Measurements from ENCODE around the gene CACNG8.

CACNG8 gene

GRCh38 chr19:53961523-53962356, 997 bp upstream of the CACNG8 start:
- DNase-seq (ENCODE audit: low read depth) = no peak

DNA sequence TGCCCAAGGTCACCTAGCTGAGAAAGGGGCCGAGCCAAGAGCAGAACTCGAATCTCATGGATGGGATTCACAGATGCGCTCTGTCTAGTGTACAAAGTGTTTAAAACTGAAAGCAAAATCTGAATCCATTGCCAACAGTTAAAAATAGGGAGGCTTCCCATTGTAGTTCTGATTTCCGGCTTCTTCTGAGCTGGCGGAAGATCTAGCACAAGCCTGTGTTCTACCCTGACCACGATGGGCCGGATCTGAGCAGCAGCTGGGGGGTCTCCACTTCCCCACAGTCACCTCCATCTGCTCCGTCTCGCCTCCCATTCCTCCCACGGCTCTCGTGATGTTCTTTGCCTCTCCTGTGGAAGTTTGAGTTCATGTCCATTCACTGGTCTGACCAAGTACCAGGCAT, 2.4 kb downstream of the CACNG8 start:
- DNase-seq (ENCODE audit: low read depth) = no peak

DNA sequence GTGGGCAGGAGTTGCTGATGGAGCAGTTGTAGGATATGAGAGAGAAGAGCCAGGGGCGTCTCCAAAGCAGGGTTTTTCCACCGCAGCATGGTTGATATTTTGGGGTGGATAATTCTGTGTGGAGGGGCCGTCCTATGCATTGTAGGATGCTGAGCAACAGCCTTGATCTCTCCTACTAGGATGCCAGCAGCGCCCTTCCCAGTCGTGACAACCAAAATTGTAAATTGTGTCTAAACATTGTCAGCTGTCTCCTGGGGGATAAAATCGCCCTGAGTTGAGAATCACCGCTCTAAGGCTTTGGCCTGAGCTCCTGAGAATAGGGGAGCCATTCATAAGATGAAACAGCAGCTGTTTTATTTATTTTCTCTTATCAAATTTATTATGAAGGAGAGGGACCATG, 4.2 kb downstream of the CACNG8 start:
- DNase-seq (ENCODE audit: low read depth) = no peak

- DNase-seq (ENCODE audit: low read depth) = no peak
Measured at GRCh38 chr19:53969366-53969765, 6.6 kb downstream of the CACNG8 start.

- no peak for DNase-seq (ENCODE audit: low read depth)
Measured at GRCh38 chr19:53971673-53972072, 8.9 kb downstream of the CACNG8 start.

DNA sequence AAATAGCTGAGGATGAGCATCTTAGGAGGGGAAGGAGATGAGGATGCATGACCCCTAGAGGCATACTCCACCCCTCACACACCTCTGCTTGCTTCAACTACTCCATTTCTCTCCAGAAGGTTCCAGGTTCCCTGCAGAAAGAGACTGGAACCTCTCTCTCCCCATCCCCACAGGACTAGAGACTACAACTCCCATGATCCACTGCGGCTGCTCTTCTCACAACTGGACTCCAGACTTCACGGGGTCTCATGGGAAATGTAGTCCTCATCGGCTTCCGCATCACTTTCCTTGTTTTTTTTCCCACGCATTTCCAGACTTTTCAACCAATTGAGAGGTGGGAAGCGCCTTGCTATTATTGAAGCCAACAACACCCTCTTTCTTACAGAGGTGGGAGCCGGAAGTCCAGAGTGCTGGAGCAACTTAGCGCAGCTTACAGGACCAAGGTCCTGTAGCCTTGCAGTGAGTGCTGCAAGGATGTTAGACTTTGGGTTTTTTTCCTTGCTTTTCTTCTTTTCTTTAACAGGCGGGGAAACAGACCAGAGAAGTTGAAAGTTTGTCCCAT, 14.8 kb downstream of the CACNG8 start:
- DNase-seq (ENCODE audit: low read depth) = no peak

GRCh38 chr19:53977991-53978731, 15.4 kb downstream of the CACNG8 start:
- DNase-seq (ENCODE audit: low read depth) = no peak

DNA sequence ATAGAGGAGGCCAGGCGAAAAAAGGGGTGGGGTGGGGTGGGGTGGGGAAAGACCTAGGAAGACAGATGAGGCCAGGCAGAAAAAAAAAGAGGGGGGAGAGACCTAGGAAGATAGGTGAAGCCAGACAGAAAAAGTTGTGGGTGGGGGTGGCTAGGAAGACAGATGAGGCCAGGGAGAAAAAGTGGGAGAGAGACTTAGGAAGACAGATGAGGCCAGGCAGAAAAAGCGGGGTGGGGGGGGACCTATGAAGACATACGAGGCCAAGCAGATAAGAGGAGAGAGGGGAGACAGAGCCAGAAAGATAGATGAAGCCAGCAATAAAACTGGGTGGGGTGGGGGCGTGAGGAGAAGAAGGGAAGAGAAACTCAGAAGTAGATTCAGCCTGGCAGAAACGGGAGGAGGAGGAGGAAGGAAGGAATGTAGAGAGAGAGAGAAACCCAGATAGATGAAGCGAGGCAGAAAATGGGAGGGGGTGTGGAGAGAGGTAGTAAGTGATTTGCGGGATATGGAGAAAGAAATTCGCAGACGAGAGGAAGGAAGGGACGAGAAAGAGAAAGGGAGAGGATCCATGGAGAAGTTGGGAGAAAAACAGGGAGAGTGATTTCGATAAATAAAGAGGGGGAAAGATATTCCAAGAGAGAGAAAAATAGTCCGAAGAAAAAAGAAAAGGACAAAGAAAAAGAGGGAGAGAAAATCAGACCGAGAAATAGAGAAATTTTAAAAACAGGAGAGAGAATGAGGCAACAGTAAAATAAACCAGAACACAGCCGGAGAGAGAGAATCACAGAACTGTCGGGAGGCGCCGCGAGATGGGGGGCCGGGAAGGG, 16.5 kb downstream of the CACNG8 start:
- DNase-seq (ENCODE audit: low read depth) = no peak

DNA sequence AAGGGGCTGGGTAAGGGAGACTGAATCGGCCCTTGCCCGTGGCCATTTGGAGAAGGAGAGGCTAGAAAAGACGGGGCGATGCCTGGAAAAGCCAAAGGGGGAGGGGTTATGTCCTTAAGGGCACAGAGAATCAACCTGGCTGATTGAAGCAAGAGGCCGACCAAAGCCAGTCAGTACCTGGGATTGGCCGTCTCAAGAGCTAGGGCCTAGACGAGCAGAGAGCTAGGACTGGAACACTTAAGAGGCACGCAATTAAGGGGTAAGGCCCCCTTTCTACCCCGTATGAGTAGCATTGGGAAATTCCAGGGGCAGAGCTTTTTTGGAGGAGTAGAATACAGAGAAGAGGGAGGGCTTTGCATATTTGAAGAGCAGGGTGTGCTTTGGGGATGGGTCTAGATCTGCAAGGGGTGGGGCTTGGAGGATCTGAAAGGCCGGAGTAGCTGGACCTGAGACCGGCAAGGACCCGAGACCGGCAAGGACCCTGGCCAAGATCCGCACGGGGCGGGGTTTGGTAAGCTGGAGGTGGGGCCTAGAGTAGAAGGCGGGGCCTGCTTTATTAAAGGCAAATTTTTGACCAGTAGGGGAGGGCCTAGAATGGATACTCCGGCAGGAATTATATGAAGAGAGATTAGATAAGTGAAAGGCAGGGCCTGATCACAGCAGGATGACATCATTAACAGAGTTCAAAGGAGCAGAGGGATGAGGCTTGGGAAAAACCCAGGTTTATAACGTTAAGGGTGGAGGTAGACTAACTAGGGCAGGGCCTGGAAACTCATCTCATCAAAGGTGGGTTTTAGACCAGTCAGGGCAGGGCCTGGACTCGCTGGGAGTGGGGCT, 18.0 kb downstream of the CACNG8 start:
- no peak for DNase-seq (ENCODE audit: low read depth)

GRCh38 chr19:53981376-53981951, 18.7 kb downstream of the CACNG8 start:
- no peak for DNase-seq (ENCODE audit: low read depth)

GRCh38 chr19:53982001-53982451, 19.3 kb downstream of the CACNG8 start:
- DNase-seq (ENCODE audit: low read depth) = no peak

GRCh38 chr19:53982611-53983010, 19.9 kb downstream of the CACNG8 start:
- DNase-seq (ENCODE audit: low read depth) = no peak

DNA sequence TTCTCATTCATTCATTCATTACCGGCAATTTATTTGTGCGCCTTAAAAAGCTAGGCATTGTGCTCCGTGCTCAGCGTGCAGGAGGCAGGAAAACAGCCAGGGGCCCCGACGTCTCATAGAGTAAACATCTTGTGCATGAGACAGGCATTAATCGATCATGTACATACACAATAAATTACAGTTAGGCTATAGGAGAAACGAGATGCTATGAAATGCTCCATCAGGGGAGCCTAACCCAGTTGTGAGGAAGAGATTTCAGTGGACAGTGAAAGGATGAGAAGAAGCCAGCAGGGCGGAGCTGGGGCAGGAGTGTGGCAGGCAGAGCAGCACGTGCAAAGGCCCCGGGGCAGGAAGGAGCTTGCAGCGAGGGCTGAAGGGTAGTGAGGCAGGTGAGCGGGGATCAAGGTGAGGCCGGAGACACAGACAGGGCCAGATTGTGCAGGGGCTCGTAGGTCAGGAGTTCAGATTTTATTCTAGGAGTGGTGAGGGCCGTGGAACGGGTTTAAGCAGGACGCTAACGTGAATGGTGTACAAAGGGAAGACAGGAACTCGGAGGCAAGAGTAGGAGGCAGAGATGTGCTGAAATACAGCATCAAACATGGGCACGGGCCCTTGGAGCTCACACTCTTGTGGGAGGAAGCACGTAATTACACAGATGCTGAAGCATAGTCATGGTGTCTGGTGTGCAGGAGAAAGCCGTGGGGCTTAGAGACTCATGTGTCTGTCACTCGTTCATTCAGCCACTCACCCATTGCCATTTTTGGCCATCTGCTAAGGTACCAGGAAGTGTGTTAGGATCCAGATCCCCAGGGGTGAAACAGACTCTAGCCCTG, 20.9 kb downstream of the CACNG8 start:
- DNase-seq (ENCODE audit: low read depth) = no peak

DNA sequence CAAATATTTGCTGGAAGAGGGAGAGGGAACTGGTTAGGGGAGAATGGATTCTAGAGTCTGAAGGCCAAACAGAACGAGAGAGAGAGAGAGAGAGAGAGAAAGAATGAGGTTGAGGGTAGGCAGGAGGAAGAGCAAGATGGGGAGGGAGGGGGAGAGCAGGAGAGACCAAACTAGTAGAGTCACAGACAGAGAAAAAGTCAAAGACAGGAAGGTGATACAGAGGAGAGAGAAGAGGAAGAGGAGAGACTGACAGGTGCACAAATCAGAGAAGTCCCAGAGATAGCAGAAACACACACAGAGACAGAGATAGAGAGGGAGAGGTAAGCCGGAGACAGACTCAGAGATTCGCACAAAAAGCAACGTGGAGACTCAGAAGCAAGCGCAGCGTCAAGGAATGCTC, 23.1 kb downstream of the CACNG8 start:
- no peak for DNase-seq (ENCODE audit: low read depth)

DNA sequence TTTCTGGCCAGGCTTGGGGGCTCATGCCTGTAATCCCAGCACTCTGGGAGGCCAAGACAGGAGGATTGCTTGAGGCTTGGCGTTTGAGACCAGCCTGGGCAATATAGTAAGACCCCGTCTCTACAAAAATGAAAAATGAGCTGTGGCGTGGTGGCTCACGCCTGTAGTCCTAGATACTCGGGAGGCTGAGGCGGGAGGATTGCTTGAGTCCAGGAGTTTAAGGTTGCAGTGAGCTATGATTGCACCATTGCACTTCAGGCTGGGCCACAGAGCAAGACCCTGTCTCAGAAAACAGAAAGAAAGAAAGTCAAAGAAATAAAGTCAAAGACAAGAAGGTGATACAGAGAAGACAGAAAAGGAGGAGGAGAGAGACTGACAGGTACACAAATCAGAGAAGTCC, 26.2 kb downstream of the CACNG8 start:
- DNase-seq (ENCODE audit: low read depth) = no peak

- no peak for DNase-seq (ENCODE audit: low read depth)
Measured at GRCh38 chr19:53989600-53990533, 27.1 kb downstream of the CACNG8 start.

GRCh38 chr19:53991224-53992113, 28.7 kb downstream of the CACNG8 start, which contains the start of gene CACNG6:
Gene CACNG6, plus strand, starts transcription at chr19:53991637. Its CDS starts 1,241 bp downstream, at chr19:53992878.
- DNase-seq (ENCODE audit: low read depth) = no peak

GRCh38 chr19:53992211-53992610, 29.5 kb downstream of the CACNG8 start:
- DNase-seq (ENCODE audit: low read depth) = no peak
